Lower lobe of right lung (tissue), 2 donors: ENCODE data around the gene C19orf38. TPM values are rescaled to one million over a fixed set of nuclear protein-coding genes. Genes with fewer than 3 reads are reported as not detected.

Source experiments
- ATAC-seq, 2 donors: fragments of 200-7000 bp; cut with Tn5 transposase; one replicate each; pipeline ENCODE4 v1.9.1; 2020 to 2022; ENCODE audit warnings: mild to moderate bottlenecking in 2 of 2, moderate library complexity in 2 of 2
- DNase-seq: peaks from one replicate; pipeline ENCODE4 v3.0.0-alpha.2; 2020
- H3K27ac ChIP-seq: fragments of 200-600 bp; one replicate; pipeline ENCODE4 v1.8.0; 2022
- H3K27me3 ChIP-seq: fragments of 200-600 bp; one replicate; pipeline ENCODE4 v1.8.0; 2022; ENCODE audit warnings: low read depth
- H3K36me3 ChIP-seq: fragments of 200-600 bp; one replicate; pipeline ENCODE4 v1.8.0; 2022; ENCODE audit warnings: mild to moderate bottlenecking
- H3K4me1 ChIP-seq: fragments of 200-600 bp; one replicate; pipeline ENCODE4 v1.8.0; 2022
- H3K4me3 ChIP-seq: fragments of 200-600 bp; one replicate; pipeline ENCODE4 v1.8.0; 2022; ENCODE audit warnings: mild to moderate bottlenecking
- H3K9me3 ChIP-seq: fragments of 200-600 bp; one replicate; pipeline ENCODE4 v1.8.0; 2022
- intact Hi-C: fragments of 100-400 bp; cut with DNase I; formaldehyde crosslinking; loops from one replicate; pipeline ENCODE4 v1.11.0; 2022
- total RNA-seq: library from RNA; stranded (reverse); fragmentation: NEBNext Ultra II Directional; extraction: Animal tissue kit (Norgen Biotek cat#: 25700); gene quantifications from one replicate; pipeline ENCODE4 v1.2.1, GENCODE V29; 2021
- TF ChIP-seq, protein P1 (sequence below): fragments of 200-600 bp; IDR thresholded peaks from one replicate; pipeline ENCODE4 v1.8.0; 2022; ENCODE audit warnings: antibody characterized with exemption, mild to moderate bottlenecking
- donor health status: DM: no; HTN: yes; CAD: no; lungs with severe emphysema.

C19orf38 gene
- total RNA-seq, 1 donor from 2014 or later = 11.7 TPM

DNA sequence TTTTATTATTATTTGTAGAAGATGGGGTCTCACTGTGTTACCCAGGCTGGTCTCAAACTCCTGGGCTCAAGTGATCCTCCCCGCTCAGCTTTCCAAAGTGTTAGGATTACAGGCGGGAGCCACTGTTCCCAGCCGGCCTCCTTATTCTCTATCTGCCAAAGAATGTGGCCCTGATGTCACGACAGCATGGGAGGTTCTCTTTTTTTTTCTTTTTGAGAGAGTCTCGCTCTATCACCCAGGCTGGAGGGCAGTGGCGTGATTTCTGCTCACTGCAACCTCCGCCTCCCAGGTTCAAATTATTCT lies 46.6 kb downstream of the C19orf38 start:
- ATAC-seq (no peak), DNase-seq (no peak)
- peaks cover 27% of the 10 kb centered on the region for H3K4me1 ChIP-seq

DNA sequence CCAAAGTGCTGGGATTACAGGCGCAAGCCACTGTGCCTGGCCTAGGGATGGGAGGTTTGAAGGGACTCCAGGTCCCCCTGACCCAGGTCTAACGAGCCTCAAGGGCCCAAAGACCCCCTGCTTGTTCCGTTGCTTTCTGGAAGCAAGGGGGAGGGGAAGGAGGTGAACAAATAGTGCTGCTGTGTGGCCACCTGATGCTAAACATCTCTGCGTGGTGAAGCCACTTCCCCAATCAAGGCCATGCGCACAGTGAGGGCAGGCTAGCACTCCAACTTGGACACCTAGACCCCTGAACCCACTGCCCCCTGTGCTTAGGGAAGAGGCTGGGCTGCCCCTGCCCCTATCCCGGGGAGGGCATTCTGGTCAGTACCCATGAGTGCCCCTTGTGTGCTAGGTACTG lies 47.1 kb downstream of the C19orf38 start:
- no peak for DNase-seq
- ATAC-seq = no peak
- no peaks in the 10 kb centered on the region for H3K9me3 ChIP-seq
- no peaks in the 10 kb centered on the region for H3K27me3 ChIP-seq
- TF ChIP-seq, protein P1, sequence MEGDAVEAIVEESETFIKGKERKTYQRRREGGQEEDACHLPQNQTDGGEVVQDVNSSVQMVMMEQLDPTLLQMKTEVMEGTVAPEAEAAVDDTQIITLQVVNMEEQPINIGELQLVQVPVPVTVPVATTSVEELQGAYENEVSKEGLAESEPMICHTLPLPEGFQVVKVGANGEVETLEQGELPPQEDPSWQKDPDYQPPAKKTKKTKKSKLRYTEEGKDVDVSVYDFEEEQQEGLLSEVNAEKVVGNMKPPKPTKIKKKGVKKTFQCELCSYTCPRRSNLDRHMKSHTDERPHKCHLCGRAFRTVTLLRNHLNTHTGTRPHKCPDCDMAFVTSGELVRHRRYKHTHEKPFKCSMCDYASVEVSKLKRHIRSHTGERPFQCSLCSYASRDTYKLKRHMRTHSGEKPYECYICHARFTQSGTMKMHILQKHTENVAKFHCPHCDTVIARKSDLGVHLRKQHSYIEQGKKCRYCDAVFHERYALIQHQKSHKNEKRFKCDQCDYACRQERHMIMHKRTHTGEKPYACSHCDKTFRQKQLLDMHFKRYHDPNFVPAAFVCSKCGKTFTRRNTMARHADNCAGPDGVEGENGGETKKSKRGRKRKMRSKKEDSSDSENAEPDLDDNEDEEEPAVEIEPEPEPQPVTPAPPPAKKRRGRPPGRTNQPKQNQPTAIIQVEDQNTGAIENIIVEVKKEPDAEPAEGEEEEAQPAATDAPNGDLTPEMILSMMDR = no peak
- intact Hi-C loops = no loop called here
- no peak overlapping the region for H3K4me3 ChIP-seq
- no peaks in the 10 kb centered on the region for H3K36me3 ChIP-seq
- H3K4me1 ChIP-seq = peaks cover 27% of the 10 kb centered on the region
- H3K27ac ChIP-seq = no peak overlapping the region

More for the DNA sequence above, 46.6 kb downstream of the C19orf38 start:
- intact Hi-C loops = no loop called here
- no peaks in the 10 kb centered on the region for H3K36me3 ChIP-seq
- no peak overlapping the region for H3K4me3 ChIP-seq
- TF ChIP-seq, protein P1 = no peak
- no peaks in the 10 kb centered on the region for H3K9me3 ChIP-seq
- H3K27me3 ChIP-seq = no peaks in the 10 kb centered on the region
- H3K27ac ChIP-seq = no peak overlapping the region

DNA sequence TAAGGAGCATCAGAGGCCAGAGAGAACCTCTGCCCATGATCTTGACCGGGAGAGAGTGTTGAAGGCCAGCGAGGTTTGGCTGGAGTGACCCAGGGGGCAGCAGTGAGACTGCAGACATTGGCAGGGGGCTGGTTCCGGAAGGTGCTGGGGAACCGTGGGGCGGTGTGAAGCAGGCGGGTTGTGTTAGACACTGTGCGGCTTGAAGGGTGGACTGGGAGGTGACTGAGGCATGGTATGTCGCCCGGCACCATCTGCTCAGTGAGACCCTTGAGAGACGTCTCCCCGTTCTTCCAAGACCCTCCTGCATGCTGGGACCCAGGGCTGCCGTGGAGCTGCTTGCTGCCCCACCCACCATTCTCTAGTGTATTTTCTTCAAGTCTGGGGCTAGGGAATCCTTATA lies 47.7 kb downstream of the C19orf38 start:
- Histone ChIP-seq H3K36me3 (no peaks in the 10 kb centered on the region), H3K4me3 (no peak overlapping the region), H3K27ac (no peak overlapping the region), H3K9me3 (no peaks in the 10 kb centered on the region), H3K27me3 (no peaks in the 10 kb centered on the region), H3K4me1 (peaks cover 27% of the 10 kb centered on the region)
- DNase-seq (no peak), ATAC-seq (no peak)
- intact Hi-C loops = no loop called here
- TF ChIP-seq, protein P1 = no peak

DNA sequence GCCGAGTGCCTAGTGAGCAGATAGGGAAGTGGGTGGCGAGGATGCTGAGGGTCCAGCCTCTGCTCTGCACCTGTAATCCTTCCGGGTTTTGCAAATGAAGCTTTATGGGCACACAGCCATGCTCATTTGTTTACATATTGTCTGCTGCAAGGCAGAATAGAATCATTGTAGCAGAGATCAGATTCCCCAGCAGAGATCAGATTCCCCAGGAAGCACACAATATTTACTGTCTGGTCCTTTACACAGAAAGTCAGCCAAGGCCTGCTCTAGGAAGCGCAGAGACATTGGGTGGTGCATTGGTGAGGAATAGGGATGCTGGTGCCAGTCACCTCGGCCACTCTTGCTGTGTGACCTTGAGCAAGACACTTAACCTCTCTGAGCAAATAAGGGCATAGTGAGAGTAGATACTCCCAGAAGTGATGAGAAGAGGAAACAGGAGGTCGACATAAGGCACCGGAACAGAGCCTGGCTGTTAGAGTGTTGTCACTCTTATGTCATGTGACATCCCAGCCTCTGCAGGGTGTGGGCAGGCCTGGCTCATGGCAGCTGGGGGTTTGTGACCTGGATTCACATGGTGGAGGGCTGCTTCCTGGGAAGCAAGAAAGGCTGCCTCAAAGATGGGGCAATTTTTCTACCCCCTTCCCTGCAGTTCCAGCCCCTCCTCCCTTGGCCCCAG lies 48.8 kb downstream of the C19orf38 start:
- ATAC-seq (no peak), DNase-seq (no peak)
- Histone ChIP-seq H3K27me3 (no peaks in the 10 kb centered on the region), H3K9me3 (no peaks in the 10 kb centered on the region), H3K27ac (no peak overlapping the region), H3K4me3 (no peak overlapping the region), H3K4me1 (peaks cover 26% of the 10 kb centered on the region), H3K36me3 (no peaks in the 10 kb centered on the region)
- TF ChIP-seq, protein P1 = no peak
- intact Hi-C loops = no loop called here

DNA sequence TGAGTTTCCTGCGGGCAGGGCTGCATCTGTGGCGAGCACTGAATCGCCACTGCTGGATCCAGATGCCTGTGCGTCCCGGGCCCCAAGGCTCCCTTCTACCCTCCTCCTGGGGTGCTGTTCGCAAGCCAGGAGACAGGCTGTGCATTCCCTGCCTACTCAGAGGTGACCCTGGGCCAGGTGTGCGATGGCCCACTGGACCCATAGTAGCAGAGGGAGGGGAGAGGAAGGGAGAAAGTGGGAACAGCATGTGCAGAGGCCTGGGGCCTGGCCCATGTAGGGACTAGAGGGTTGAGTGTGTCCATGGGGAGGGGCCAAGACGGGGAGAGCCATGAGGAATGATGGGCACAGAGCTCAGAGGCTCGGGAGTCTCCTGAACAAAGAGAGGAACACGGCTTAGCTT lies 50.4 kb downstream of the C19orf38 start:
- no peaks in the 10 kb centered on the region for H3K27me3 ChIP-seq
- H3K4me1 ChIP-seq = peaks cover 23% of the 10 kb centered on the region
- intact Hi-C loops = no loop called here
- TF ChIP-seq, protein P1 = no peak
- H3K9me3 ChIP-seq = no peaks in the 10 kb centered on the region
- no peaks in the 10 kb centered on the region for H3K36me3 ChIP-seq
- ATAC-seq (peak; percentile 25 to 31), DNase-seq (no peak)
- H3K27ac ChIP-seq = no peak overlapping the region
- H3K4me3 ChIP-seq = no peak overlapping the region
